GM18526 (cell line): ENCODE measurements around the gene SLC22A25.

Experiments
- POLR2A ChIP-seq: IDR thresholded peaks from 3 replicates; pipeline ENCODE4 v1.6.1; 2011; ENCODE audit not compliant: insufficient read length; ENCODE audit errors: extremely low read depth

Gene SLC22A25

DNA sequence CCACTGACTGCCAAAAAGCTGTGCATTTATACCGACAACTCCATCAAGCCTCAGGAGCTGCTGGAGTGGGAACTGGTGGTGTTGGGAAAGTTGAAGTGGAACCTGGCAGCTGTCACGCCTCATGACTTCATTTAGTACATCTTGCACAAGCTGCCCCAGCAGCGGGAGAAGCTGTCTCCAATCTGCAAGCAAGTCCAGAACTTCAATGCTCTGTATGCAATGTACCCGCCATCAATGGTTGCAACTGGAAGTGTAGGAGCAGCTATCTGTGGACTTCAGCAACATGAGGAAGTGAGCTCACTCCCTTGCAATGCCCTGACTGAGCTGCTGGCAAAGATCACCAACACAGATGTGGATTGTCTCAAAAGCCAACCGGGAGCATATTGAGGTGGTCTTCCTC, at the start of gene SLC22A25:
Gene SLC22A25 (minus strand): TSS at position 67 of the 400 bp plus-strand sequence. CDS start 13,947 bp downstream, outside the sequence.
- no peak for TF ChIP-seq POLR2A

DNA sequence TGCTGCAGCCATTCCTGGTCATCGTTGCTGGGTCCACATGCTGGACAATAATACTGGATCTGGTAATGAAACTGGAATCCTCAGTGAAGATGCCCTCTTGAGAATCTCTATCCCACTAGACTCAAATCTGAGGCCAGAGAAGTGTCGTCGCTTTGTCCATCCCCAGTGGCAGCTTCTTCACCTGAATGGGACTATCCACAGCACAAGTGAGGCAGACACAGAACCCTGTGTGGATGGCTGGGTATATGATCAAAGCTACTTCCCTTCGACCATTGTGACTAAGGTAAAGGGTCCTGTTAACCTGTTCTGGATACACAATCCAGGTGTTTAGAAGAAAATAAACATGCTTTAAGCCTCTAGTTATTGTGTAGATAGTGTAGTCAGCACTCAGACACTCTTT, 46.9 kb upstream of the SLC22A25 start:
- no peak for TF ChIP-seq POLR2A

DNA sequence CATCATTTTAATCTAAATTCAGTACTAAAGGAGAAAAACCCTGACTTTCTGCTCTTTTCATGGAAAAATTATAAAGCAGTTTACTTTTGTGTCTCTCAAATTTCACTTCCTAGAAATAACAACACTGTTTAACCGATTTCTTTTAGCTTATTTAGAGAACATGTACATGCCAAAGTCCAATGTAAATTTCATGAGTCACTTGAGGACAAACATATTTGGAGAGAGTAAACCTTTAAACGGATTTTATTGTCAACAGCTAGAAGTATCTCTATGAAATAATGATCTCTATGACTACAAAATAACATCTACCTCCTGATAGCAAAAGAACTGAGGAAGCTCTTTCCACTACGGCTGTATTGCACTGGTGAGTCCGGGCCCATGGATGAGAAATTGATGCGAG, 46.3 kb upstream of the SLC22A25 start:
- no peak for TF ChIP-seq POLR2A

DNA sequence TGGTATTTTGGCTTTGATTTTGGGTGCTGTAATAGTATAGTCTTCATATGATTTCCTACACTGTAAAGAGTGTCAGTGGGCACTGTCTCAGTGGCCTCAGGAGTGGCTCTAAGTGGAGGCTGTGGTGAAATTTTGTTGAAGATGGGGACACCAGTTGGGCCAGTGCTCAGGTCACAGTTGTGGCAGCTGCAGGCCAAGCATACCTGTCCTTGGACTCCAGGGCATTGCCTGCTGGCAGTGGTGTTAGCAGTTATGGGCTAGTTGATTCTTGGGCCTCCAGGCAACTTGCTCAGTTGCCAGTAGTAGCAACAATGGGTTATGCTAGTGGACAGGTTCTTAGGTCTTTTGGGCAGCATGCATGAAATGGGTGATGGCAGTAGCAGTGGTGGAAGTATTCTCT, 39.2 kb upstream of the SLC22A25 start:
- no peak for TF ChIP-seq POLR2A

DNA sequence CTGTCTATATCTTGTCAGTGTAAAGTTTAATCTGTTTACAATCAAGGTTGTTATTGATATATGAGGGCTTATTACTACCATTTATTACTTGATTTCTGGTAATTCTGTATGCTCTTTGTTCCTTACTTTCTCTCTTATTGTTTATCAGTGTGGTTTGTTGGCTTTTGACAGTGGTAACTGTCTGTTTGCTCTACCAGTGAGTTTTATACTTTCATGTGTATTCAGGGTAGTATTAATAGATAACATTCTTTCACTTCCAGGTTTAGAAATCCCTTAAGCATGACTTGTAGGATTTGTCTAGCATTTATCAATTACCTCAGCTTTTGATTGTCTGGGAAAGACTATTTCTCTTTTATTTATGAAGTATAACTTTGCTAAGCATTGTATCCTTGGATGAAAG, 37.5 kb upstream of the SLC22A25 start:
- no peak for TF ChIP-seq POLR2A

- no peak for TF ChIP-seq POLR2A
These were observed 34.0 kb upstream of the SLC22A25 start for GRCh38 chr11:63277345-63277943.

- no peak for TF ChIP-seq POLR2A
These were observed 31.4 kb upstream of the SLC22A25 start for GRCh38 chr11:63274776-63275175.

- no peak for TF ChIP-seq POLR2A
These were observed 30.3 kb upstream of the SLC22A25 start for GRCh38 chr11:63273685-63274084.

DNA sequence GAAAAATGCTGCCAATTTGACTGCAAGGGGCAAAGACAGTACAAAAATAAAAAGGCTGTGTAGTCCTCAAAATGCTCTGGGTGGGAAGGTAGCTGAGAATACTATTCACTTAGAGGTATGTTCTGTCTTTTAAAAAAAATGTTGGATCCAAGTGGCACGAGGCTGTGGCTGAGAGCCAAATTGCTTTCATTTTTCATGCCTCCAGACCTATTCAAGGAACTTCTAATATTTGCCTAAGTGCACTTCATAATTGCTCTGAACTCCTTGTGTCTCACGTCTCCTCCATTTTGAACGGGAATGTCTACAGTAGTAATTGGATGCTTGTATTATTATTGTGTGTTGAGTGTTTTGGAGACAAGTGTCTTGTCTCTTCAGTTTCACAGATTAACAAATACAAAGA, 19.1 kb upstream of the SLC22A25 start:
- no peak for TF ChIP-seq POLR2A

- TF ChIP-seq POLR2A: no peak
These were observed 7.9 kb upstream of the SLC22A25 start for GRCh38 chr11:63251312-63251711.

DNA sequence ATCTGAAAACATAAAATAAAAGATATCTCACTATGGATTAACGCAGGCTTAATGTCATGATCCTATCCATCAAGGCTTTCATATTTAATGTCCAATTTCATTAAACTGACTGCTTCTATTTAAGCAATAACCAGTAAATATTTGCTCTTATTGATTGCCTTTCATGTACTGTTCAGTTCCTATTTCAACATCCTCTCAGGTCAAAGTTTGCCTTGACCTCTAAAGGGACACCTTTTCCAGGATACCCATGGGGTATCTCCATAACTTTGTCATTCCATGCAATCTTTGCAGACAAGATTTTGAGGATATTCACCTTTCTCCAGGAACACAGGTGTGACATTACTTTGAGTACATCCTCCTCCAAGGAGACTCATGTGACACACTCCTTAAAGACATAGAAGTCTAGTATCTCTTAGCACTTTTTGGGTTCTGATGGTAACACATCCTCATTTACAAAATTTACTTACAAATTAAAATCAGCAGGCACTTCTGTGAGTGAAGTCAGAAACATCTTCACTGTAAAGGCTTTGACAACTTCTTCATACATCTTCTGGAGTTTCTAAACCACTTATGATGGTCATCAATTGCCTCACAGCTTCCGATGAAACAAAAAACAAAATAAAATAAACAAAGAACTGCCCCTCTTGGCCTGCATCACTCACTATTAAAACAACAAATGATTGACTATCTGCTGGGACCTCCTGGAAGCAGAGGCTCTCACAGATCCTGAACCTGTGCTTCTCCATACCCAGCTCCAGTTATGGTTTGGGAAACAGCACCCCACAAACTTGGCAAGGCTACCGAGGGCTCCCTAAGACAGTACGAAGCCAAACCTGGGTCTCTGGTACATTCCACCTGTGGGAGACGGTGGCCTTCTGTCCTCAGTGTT, 7.0 kb upstream of the SLC22A25 start:
- no peak for TF ChIP-seq POLR2A

DNA sequence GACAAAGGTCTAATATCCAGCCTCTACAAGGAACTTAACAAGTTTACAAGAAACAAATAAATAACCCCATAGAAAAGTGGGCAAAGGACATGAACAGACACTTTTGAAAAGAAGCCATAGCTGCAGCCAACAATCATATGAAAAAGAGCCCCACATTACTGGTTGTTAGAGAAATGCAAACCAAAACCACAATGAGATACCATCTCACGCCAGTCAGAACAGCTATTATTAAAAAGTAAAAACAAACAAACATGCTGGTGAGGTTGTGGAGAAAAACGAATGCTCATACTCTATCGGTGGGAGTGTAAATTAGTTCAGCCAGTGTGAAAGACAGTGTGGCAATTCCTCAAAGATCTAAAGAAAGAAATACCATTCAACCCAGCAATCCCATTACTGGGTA, 5.6 kb upstream of the SLC22A25 start:
- no peak for TF ChIP-seq POLR2A

- TF ChIP-seq POLR2A: no peak
These were observed 2.6 kb upstream of the SLC22A25 start for GRCh38 chr11:63246045-63246444.

DNA sequence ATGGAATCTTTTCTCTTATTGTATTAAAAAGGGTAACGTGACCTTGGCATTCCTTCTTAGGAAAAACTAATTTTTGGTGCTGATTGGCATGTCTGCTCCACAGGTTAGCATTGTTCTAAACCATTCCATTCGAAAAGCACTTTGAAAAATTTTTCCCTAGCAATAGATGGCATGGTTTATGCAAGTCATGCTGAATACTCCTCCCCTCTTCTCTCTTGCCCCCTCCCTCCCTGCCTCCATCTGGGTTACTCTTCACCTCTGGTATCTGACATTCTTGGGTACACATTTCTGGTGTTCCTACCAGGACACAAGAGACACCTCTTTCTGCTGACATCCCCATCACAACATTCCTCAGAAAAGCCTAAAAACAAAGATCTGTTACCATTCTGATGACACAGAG, 1.5 kb upstream of the SLC22A25 start:
- no peak for TF ChIP-seq POLR2A

- no peak for TF ChIP-seq POLR2A
These were observed 1.2 kb downstream of the SLC22A25 start for GRCh38 chr11:63242089-63242781.
